Neural progenitor cell (in vitro differentiated cells): ENCODE measurements around the gene COG5. TPM values are rescaled to one million over a fixed set of nuclear protein-coding genes. Genes with fewer than 3 reads are reported as not detected.

Experiments used
- DNase-seq: peaks from one replicate; pipeline ENCODE4 v3.0.0-alpha.2; 2016; ENCODE audit warnings: low spot score
- H2AFZ ChIP-seq: fragments of 200-600 bp; sonication (generic); replicated peaks from 2 replicates; pipeline ENCODE4 v1.6.1; 2016; ENCODE audit warnings: antibody characterized with exemption
- H3F3A ChIP-seq: fragments of 200-600 bp; sonication (generic); 2 replicates; pipeline ENCODE4 v1.6.1; 2016; ENCODE audit warnings: antibody characterized with exemption, low read depth
- H3K27ac ChIP-seq: fragments of 200-600 bp; sonication (generic); 2 replicates; pipeline ENCODE4 v1.5.1; 2016; ENCODE audit warnings: mild to moderate bottlenecking
- H3K27me3 ChIP-seq: fragments of 200-600 bp; sonication (generic); 2 replicates; pipeline ENCODE4 v1.6.1; 2016; ENCODE audit warnings: mild to moderate bottlenecking, moderate library complexity
- H3K36me3 ChIP-seq: fragments of 200-600 bp; sonication (generic); 2 replicates; pipeline ENCODE4 v1.5.1; 2016
- H3K4me1 ChIP-seq: fragments of 200-600 bp; sonication (generic); 2 replicates; pipeline ENCODE4 v1.6.1; 2016; ENCODE audit warnings: mixed run types
- H3K4me2 ChIP-seq: fragments of 200-600 bp; sonication (generic); 2 replicates; pipeline ENCODE4 v1.6.1; 2016
- H3K4me3 ChIP-seq: fragments of 200-600 bp; sonication (generic); 2 replicates; pipeline ENCODE4 v1.5.1; 2016
- H3K79me2 ChIP-seq: fragments of 200-600 bp; sonication (generic); 2 replicates; pipeline ENCODE4 v1.6.1; 2016; ENCODE audit warnings: low read depth
- H3K9ac ChIP-seq: fragments of 200-600 bp; sonication (generic); 2 replicates; pipeline ENCODE4 v1.6.1; 2016
- H3K9me3 ChIP-seq: fragments of 200-600 bp; sonication (generic); 2 replicates; pipeline ENCODE4 v1.5.1; 2016; ENCODE audit warnings: low read depth
- H4K20me1 ChIP-seq: fragments of 200-600 bp; sonication (generic); 2 replicates; pipeline ENCODE4 v1.6.1; 2016; ENCODE audit warnings: low read depth
- H3K27ac Mint-ChIP-seq: 3 replicates; pipeline ENCODE4 v1.8.0; 2021; ENCODE audit warnings: mixed read lengths
- H3K27me3 Mint-ChIP-seq: 2 replicates; pipeline ENCODE4 v1.8.0; 2022; ENCODE audit warnings: low read depth, mild to moderate bottlenecking, inconsistent platforms, moderate library complexity, mixed read lengths; ENCODE audit not compliant: insufficient read depth
- H3K36me3 Mint-ChIP-seq: 3 replicates; pipeline ENCODE4 v1.8.0; 2021; ENCODE audit warnings: mixed read lengths
- H3K4me1 Mint-ChIP-seq: 3 replicates; pipeline ENCODE4 v1.8.0; 2021; ENCODE audit warnings: mixed read lengths
- H3K4me3 Mint-ChIP-seq: 3 replicates; pipeline ENCODE4 v1.8.0; 2021; ENCODE audit warnings: mild to moderate bottlenecking, moderate library complexity, mixed read lengths
- H3K9me3 Mint-ChIP-seq: 3 replicates; pipeline ENCODE4 v1.8.0; 2020; ENCODE audit warnings: mixed read lengths
- CTCF ChIP-seq: fragments of 200-600 bp; sonication (generic); IDR thresholded peaks from 2 replicates; pipeline ENCODE4 v1.5.1; 2017; ENCODE audit warnings: antibody characterized with exemption, mild to moderate bottlenecking
- EZH2 ChIP-seq: fragments of 200-600 bp; sonication (generic); IDR thresholded peaks from 2 replicates; pipeline ENCODE4 v1.6.1; 2017; ENCODE audit warnings: antibody characterized with exemption, mild to moderate bottlenecking, moderate library complexity
- EZH2phosphoT487 ChIP-seq: fragments of 200-600 bp; sonication (generic); IDR thresholded peaks from 2 replicates; pipeline ENCODE4 v1.6.1; 2017; ENCODE audit warnings: antibody characterized with exemption
- total RNA-seq: library from RNA; depleted of rRNA; stranded (reverse); fragments of >200 nt; gene quantifications from 2 replicates; pipeline ENCODE4 v1.2.3, GENCODE V29; 2015; ENCODE audit warnings: low replicate concordance

The COG5 gene
- total RNA-seq, 1 donor from 2014 or later: 90.5 TPM

- no peaks in the 10 kb centered on the region for H3K27me3 Mint-ChIP-seq
- Histone ChIP-seq H3K27me3 (no peaks in the 10 kb centered on the region), H2AFZ (no peak overlapping the region), H3K9me3 (no peaks in the 10 kb centered on the region), H3K27ac (no peak overlapping the region), H3K36me3 (no peaks in the 10 kb centered on the region), H3K79me2 (peaks cover 5% of the 10 kb centered on the region), H3F3A (no peaks in the 10 kb centered on the region), H3K9ac (no peak overlapping the region), H3K4me1 (no peaks in the 10 kb centered on the region), H3K4me3 (no peak overlapping the region), H3K4me2 (no peak overlapping the region), H4K20me1 (no peaks in the 10 kb centered on the region)
- DNase-seq: no peak
- no peaks in the 10 kb centered on the region for H3K4me1 Mint-ChIP-seq
- no peak overlapping the region for H3K27ac Mint-ChIP-seq
- peaks cover 2% of the 10 kb centered on the region for H3K36me3 Mint-ChIP-seq
- H3K4me3 Mint-ChIP-seq: no peak overlapping the region
- TF ChIP-seq EZH2phosphoT487: no peak
- TF ChIP-seq EZH2: no peak
- no peak for TF ChIP-seq CTCF
- H3K9me3 Mint-ChIP-seq: no peaks in the 10 kb centered on the region
Measured at GRCh38 chr7:107450970-107451369, 112.8 kb downstream of the COG5 start.

- Histone ChIP-seq H3F3A (no peaks in the 10 kb centered on the region), H3K9me3 (no peaks in the 10 kb centered on the region), H3K4me2 (no peak overlapping the region), H3K36me3 (no peaks in the 10 kb centered on the region), H3K4me1 (no peaks in the 10 kb centered on the region), H3K27ac (no peak overlapping the region), H3K79me2 (no peaks in the 10 kb centered on the region), H3K4me3 (no peak overlapping the region), H3K27me3 (no peaks in the 10 kb centered on the region), H2AFZ (no peak overlapping the region), H4K20me1 (no peaks in the 10 kb centered on the region), H3K9ac (no peak overlapping the region)
- no peak for TF ChIP-seq EZH2
- no peak for TF ChIP-seq EZH2phosphoT487
- TF ChIP-seq CTCF: no peak
- Mint-ChIP-seq H3K27me3 (no peaks in the 10 kb centered on the region), H3K36me3 (peaks cover 1% of the 10 kb centered on the region), H3K9me3 (no peaks in the 10 kb centered on the region), H3K27ac (no peak overlapping the region), H3K4me3 (no peak overlapping the region), H3K4me1 (no peaks in the 10 kb centered on the region)
- no peak for DNase-seq
Measured at GRCh38 chr7:107446988-107447387, 116.7 kb downstream of the COG5 start.

GRCh38 chr7:107446531-107446930, 117.2 kb downstream of the COG5 start:
- Mint-ChIP-seq H3K36me3 (peaks cover 1% of the 10 kb centered on the region), H3K4me3 (no peak overlapping the region), H3K27me3 (no peaks in the 10 kb centered on the region), H3K4me1 (no peaks in the 10 kb centered on the region), H3K27ac (no peak overlapping the region), H3K9me3 (no peaks in the 10 kb centered on the region)
- Histone ChIP-seq H3K36me3 (no peaks in the 10 kb centered on the region), H3K4me1 (no peaks in the 10 kb centered on the region), H3K4me3 (no peak overlapping the region), H3K4me2 (no peak overlapping the region), H3K79me2 (no peaks in the 10 kb centered on the region), H3K9ac (no peak overlapping the region), H3K27ac (no peak overlapping the region), H4K20me1 (no peaks in the 10 kb centered on the region), H3K27me3 (no peaks in the 10 kb centered on the region), H3K9me3 (no peaks in the 10 kb centered on the region), H2AFZ (no peak overlapping the region), H3F3A (no peaks in the 10 kb centered on the region)
- TF ChIP-seq EZH2phosphoT487: no peak
- TF ChIP-seq EZH2: no peak
- no peak for TF ChIP-seq CTCF
- no peak for DNase-seq
